Middle frontal gyrus (tissue), 1 donor: ENCODE results near the gene GRIK2.
"Not testable (repeated sequence)": the region's sequence is repeated elsewhere in the genome, so short reads cannot be mapped to it uniquely, and the experiment has no call there.

Experiments
- DNase-seq: peaks from one replicate; pipeline ENCODE4 v3.0.0-alpha.2; 2015; ENCODE audit warnings: low spot score; ENCODE audit errors: extremely low spot score

GRIK2 gene

GRCh38 chr6:101626269-101626668 is 232.8 kb downstream of the GRIK2 start:
- no peak for DNase-seq

- DNase-seq, result no peak
These were observed 237.4 kb downstream of the GRIK2 start for GRCh38 chr6:101630941-101631340.

- no peak for DNase-seq
These were observed 239.6 kb downstream of the GRIK2 start for GRCh38 chr6:101633081-101633480.

DNA sequence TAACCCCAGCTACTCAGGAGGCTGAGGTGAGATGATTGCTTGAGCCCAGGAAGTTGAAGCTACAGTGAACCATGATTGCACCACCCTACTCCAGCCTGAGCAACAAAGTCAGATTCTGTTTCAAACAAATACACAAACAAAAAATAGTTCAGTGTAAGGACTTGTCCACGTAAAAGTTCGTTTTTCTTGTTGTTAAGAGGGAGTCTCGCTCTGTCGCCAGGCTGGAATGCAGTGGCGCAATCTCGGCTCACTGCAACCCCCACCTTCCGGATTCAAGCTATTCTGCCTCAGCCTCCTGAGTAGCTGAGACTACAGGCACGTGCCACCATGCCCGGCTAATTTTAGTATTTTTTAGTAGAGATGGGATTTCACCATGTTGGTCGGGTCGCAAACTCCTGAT is 245.4 kb downstream of the GRIK2 start:
- not testable (repeated sequence) for DNase-seq

GRCh38 chr6:101640131-101640530 is 246.6 kb downstream of the GRIK2 start:
- no peak for DNase-seq

DNA sequence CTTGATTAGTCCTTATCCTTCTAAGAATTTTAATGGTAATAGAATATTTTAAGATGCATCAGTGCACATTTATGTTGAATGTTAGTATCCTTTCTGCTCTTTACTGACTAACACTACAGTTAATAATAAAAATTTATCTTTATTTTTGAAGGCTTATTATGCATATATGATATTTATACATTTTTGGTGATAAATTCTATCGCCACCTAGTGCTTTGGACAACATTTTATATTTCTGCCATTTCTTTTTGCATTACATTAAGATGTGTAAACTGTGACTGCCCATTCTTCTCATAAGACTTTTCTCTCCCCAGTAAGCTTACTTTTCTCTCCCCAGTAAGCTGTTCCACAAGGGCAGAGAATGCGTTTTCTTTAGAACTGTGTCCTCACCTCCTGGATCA is 252.3 kb downstream of the GRIK2 start:
- no peak for DNase-seq

GRCh38 chr6:101650402-101651100 is 257.0 kb downstream of the GRIK2 start:
- no peak for DNase-seq

DNA sequence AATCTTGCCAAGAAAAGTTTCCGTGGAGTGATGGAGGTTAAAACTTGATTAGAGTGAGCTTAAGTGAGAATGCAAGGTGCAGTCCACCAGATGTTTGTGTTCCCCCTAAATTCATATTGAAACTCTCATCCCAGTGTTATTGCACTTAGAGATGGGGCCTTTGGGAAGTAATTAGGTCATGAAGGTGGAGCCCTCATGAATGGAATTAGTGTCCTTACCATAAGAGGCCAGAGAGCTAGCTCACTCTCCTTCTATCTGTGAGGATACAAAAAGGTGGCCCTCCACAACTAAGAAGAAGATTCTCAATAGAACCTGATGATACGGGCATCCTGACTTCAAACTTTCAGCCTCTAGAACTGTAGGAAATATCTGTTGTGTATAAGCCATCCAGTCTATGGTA is 258.6 kb downstream of the GRIK2 start:
- no peak for DNase-seq

GRCh38 chr6:101655109-101655508 is 261.6 kb downstream of the GRIK2 start:
- DNase-seq, result no peak

DNA sequence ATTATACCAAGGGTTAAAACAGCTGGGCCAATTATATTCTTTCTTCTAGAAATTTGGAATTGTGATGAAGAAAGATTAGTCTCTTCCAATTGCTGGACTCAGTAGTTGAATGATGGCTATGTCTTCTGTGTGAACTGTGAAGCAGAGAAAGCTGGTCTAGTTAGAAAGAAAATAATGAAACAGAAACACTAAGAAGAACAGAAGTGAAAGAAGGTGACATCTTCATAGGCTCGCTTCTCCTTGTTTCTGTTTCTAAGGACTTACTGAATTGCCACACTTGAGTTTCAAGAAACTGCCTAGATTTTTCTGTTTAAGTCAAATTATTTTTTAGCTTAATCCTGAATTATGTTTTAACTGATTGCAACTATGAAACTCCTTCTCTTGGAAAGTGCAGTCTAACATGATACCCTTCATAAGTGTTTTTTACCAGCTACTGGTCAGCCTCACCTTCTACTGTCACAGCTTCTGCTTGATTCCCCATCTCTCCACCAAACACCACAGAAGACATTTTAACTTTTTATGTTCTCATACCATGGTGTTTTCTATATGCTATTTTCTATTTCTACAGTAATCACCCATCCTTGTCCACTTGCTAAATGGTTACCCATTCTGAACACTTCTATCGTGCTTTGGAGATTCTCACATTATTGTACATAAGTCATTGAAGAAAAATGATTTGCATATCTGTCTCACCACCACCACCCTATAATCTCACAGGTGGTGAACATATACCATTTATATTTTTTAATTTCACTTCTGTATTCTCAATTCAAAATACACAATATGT is 268.8 kb downstream of the GRIK2 start:
- DNase-seq, result no peak

DNA sequence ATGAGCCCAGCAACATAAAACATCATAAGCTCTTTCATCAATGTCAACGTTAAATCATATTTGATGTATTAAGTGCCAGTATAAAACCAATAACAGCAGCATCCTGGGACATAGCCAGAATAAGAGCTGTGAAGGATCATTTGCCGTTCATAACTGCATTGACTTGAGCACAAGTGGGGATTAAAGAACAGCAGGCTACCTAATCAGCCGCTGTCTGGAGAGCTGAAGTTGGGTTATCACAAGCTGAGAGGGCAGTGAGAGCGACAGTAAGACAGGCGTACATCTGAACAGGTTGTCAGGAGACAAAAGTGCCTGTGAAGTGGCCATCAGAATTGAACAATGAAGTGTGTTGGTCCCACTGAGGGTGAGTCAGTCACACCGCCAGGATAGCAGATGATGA is 269.6 kb downstream of the GRIK2 start:
- no peak for DNase-seq

- no peak for DNase-seq
These were observed 272.7 kb downstream of the GRIK2 start for GRCh38 chr6:101666256-101666655.

DNA sequence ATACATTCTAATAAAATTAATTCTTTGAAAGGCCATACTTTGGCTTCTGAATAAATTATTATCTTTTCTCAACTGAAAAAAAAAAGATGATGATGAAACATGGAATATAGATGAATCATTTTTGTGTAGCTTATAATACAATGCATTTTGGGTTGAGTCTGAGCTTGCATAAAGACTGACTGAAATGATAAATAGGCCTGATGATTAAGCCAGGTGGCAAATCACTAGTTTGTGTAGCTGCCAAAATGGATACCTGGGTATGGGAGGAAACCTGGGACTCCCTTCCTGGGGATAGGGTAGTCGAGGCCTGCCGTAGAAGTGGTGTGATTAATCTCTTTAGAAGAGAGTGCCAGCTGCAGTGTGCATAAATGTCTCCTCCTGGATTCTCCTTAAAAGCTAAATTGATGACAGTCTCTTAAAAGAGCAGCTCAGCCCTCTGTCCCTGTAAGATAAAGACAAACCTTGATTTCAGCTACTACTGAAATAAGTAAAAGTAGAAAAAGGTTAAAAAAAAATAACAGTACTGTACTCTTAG is 275.1 kb downstream of the GRIK2 start:
- no peak for DNase-seq

GRCh38 chr6:101676187-101676586 is 282.7 kb downstream of the GRIK2 start:
- DNase-seq, result no peak

- no peak for DNase-seq
These were observed 289.4 kb downstream of the GRIK2 start for GRCh38 chr6:101682937-101683336.

GRCh38 chr6:101683884-101684283 is 290.4 kb downstream of the GRIK2 start:
- DNase-seq, result no peak

DNA sequence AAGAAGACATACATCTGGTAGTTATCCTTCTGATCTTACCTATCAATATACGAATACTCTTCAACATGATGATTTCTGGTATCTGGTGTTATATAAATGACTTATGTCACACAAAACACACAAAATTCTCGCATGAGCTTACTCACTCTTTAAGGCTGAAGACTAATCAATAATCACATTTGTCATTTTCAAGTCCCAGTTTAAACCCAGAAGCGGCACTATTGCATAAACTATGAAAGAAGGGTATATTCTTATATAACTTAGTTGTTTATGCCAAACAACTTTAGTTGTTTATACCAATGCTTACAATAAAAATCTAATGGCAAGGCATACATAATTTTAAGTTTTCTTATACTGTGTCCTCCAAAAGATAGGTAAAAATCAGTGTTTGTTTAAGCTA is 293.1 kb downstream of the GRIK2 start:
- no peak for DNase-seq

GRCh38 chr6:101689156-101689555 is 295.6 kb downstream of the GRIK2 start:
- no peak for DNase-seq

- DNase-seq, result no peak
These were observed 296.2 kb downstream of the GRIK2 start for GRCh38 chr6:101689695-101690094.

DNA sequence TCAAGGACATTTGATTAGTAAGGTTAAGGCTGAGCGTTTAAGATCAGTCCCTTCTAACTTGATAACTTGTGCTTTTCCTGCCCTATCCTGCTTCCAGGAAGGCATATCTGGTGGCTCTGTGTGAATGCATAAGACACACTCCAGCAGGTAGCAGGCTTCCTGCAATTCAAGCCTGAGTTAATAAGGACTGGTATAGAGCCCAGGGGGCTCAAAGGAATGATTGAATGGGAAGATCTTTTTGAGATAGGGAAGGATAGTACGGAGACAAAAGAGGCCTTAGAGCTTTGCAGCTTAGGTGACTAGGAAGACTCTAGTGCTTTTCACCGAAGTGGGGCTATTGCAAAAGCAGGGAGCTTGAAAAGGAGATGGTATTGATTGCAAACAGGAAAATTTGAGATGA is 307.1 kb downstream of the GRIK2 start:
- no peak for DNase-seq

DNA sequence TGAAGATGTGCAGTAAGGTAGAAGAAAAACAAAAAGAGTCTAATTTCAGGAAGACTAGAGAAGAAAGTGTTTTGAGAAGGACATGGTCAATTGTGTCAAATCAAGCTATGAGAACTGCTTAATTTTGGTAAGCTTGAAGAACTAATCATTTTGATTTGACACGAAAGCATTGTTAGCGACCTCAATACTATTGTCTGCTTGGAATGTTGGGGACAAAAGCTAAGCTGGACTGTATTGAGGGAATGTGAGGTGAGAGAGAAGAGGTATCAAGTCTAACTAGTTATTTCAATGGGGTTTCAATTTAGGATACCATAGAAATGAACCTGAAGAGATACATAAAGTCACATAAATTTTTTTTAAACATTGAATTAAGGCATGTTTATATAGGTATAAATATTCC is 309.8 kb downstream of the GRIK2 start:
- DNase-seq, result no peak

DNA sequence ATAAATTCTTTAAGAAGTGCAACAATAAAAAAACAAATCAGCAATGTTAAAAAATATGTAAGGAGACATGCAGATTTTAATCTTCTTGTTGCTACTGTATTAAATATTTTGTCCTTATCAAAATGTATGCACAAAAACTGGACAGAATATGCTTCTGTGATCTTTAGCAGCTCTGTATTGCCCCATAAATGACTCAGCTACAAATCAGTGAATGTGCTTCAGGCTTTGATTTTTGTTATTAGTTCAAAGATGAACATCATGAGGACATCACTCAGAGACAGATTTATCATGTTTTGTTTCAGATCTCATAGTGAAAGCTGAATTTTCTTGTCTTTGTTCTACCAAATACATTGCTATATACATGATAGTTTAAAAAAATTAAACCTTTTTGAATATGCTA is 312.4 kb downstream of the GRIK2 start:
- DNase-seq, result no peak

DNA sequence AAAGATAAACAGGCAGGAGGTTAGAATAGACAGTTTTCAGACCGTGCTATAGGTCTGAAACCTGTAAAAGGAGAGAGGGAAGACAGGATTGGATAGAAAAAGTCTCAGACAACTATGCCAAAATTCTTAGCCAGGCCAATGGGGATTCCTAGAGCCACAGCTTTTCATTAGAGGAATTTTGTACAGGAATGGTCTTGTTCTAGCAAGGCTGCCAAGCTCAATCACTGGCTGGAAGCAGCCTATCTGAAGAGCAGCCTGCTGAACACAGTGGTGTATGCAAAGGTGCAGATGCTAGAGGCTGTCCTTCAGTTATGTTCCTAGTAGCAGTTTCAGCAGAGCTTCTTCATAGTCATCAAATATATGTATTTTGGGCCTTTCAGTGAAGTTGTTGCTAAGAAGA is 313.1 kb downstream of the GRIK2 start:
- no peak for DNase-seq
